GM23248 (cell line): Measurements from ENCODE around the gene PDIA4.

Experiments
- EZH2 ChIP-seq: fragments of 200-600 bp; sonication (generic); IDR thresholded peaks from 2 replicates; pipeline ENCODE4 v1.6.1; 2018; ENCODE audit warnings: antibody characterized with exemption, mild to moderate bottlenecking; ENCODE audit not compliant: insufficient read depth, poor library complexity, severe bottlenecking
- EZH2phosphoT487 ChIP-seq: fragments of 200-600 bp; sonication (generic); IDR thresholded peaks from 2 replicates; pipeline ENCODE4 v1.6.1; 2018; ENCODE audit warnings: antibody characterized with exemption, moderate library complexity, mild to moderate bottlenecking, low read depth; ENCODE audit not compliant: insufficient read depth

GRCh38 chr7:148987010-148987750, 41.1 kb downstream of the PDIA4 start:
- TF ChIP-seq EZH2 (no peak), EZH2phosphoT487 (no peak)
